HepG2 (cell line): ENCODE results near the gene MAPK4. TPM values are rescaled to one million over a fixed set of nuclear protein-coding genes. Genes with fewer than 3 reads are reported as not detected.

ENCODE experiments used
- ATAC-seq: fragments of 200-7000 bp; cut with Tn5 transposase; 3 replicates; pipeline ENCODE4 v1.9.1; 2020; ENCODE audit warnings: mild to moderate bottlenecking, moderate library complexity
- BruUV-seq: library from RNA; stranded (reverse); fragments of 400-500 nt; replicated peaks from 2 replicates; lab custom pipeline; 2021; lab: Mats Ljungman, UMichigan
- CTCF ChIA-PET: fragments of 300-600 bp; formaldehyde crosslinking; extraction: SDS; loops from one replicate; lab custom pipeline; 2021; ENCODE audit warnings: low total read pairs, inconsistent platforms, low intra/inter-chr PET ratio; lab: Yijun Ruan, JAX
- POLR2A ChIA-PET: fragments of 350-600 bp; sonication (Branson Sonifier 250); formaldehyde crosslinking; loops from one replicate; lab custom pipeline; 2020; ENCODE audit warnings: antibody characterized with exemption, inconsistent platforms; lab: Yijun Ruan, JAX
- DNase-seq: peaks from one replicate; pipeline ENCODE4 v3.0.0-alpha.2; 2015; ENCODE audit warnings: low spot score
- FAIRE-seq: peaks from 3 replicates; lab custom pipeline; 2011; peaks lifted over from hg19 to GRCh38; lab: Jason Lieb, UNC
- H2AFZ ChIP-seq: one replicate; pipeline ENCODE4 v1.6.1; 2011; ENCODE audit warnings: low read length, inconsistent platforms
- H3K27ac ChIP-seq: fragments of 300-600 bp; 3 replicates; pipeline ENCODE4 v1.8.0; 2011; ENCODE audit warnings: mixed run types, mild to moderate bottlenecking, mixed read lengths, low read length, inconsistent platforms; ENCODE audit not compliant: insufficient read depth; ENCODE audit errors: extremely low read length
- H3K27me3 ChIP-seq, 2 experiments: fragments of 200-600 bp in 1 of 2; 2 replicates in 1 of 2; 3 replicates in 1 of 2; pipeline versions ENCODE4 v1.6.0 to v1.8.0; 2011; ENCODE audit warnings: low read length in 2 of 2, mild to moderate bottlenecking in 2 of 2, moderate library complexity in 2 of 2, inconsistent platforms in 1 of 2; ENCODE audit not compliant: insufficient read depth in 2 of 2, control insufficient read depth in 1 of 2
- H3K36me3 ChIP-seq, 2 experiments: fragments of 200-600 bp in 1 of 2; replicated peaks in 1 of 2; 2 replicates in 1 of 2; 3 replicates in 1 of 2; pipeline versions ENCODE4 v1.5.1 to v1.8.0; 2011; ENCODE audit warnings: low read length in 2 of 2, inconsistent platforms in 1 of 2; ENCODE audit not compliant: insufficient read depth in 2 of 2, control insufficient read depth in 1 of 2
- H3K4me1 ChIP-seq: 2 replicates; pipeline ENCODE4 v1.5.1; 2012; ENCODE audit warnings: low read length, inconsistent platforms; ENCODE audit not compliant: insufficient read depth
- H3K4me2 ChIP-seq: 2 replicates; pipeline ENCODE4 v1.6.0; 2011; ENCODE audit warnings: low read depth, low read length, inconsistent platforms
- H3K4me3 ChIP-seq, 3 experiments: fragments of 200-600 bp in 1 of 3; sonication (generic), shearing (Covaris generic) in 1 of 3; replicated peaks in 1 of 3; 2 replicates each; pipeline ENCODE4 v1.5.1; 2011 to 2016; ENCODE audit warnings: low read length in 3 of 3, inconsistent platforms in 2 of 3, low read depth in 2 of 3, mild to moderate bottlenecking in 2 of 3, control low read depth in 1 of 3, mixed read lengths in 1 of 3; ENCODE audit not compliant: insufficient read depth in 1 of 3
- H3K79me2 ChIP-seq: one replicate; pipeline ENCODE4 v1.6.1; 2011; ENCODE audit warnings: low read length, inconsistent platforms; ENCODE audit not compliant: insufficient read depth
- H3K9ac ChIP-seq: 2 replicates; pipeline ENCODE4 v1.6.0; 2011; ENCODE audit warnings: mild to moderate bottlenecking, low read depth, low read length, inconsistent platforms; ENCODE audit not compliant: insufficient read depth
- H3K9me3 ChIP-seq: 2 replicates; pipeline ENCODE4 v1.5.1; 2012; ENCODE audit warnings: mild to moderate bottlenecking, low read length
- H4K20me1 ChIP-seq: 2 replicates; pipeline ENCODE4 v1.6.0; 2011; ENCODE audit warnings: inconsistent platforms, mild to moderate bottlenecking, low read length, moderate library complexity; ENCODE audit not compliant: insufficient read depth
- ARHGAP35 ChIP-seq: sonication (generic); formaldehyde crosslinking; IDR thresholded peaks from 2 replicates; pipeline ENCODE4 v1.9.0; 2022; ENCODE audit warnings: mild to moderate bottlenecking, inconsistent platforms, moderate library complexity, missing genetic modification reagents, borderline replicate concordance
- NPAS2 ChIP-seq: sonication (generic); formaldehyde crosslinking; IDR thresholded peaks from 2 replicates; pipeline ENCODE4 v1.8.0; 2022; ENCODE audit warnings: mild to moderate bottlenecking, missing genetic modification reagents, borderline replicate concordance
- PAXIP1 ChIP-seq: sonication (generic); formaldehyde crosslinking; conservative IDR thresholded peaks from 2 replicates; pipeline ENCODE4 v1.4.0; 2020; ENCODE audit warnings: mild to moderate bottlenecking, missing genetic modification reagents, moderate library complexity
- TEAD3 ChIP-seq: optimal IDR thresholded peaks from 2 replicates; pipeline ENCODE3; 2016; ENCODE audit warnings: borderline replicate concordance
- ZBTB26 ChIP-seq: IDR thresholded peaks from 2 replicates; pipeline ENCODE4 v1.6.1; 2016; ENCODE audit warnings: missing compliant biosample characterization, missing genetic modification reagents, borderline replicate concordance
- ZNF367 ChIP-seq: sonication (generic); formaldehyde crosslinking; IDR thresholded peaks from 2 replicates; pipeline ENCODE4 v1.4.0; 2020; ENCODE audit warnings: missing genetic modification reagents, borderline replicate concordance
- ZNF550 ChIP-seq: sonication (generic); formaldehyde crosslinking; IDR thresholded peaks from 2 replicates; pipeline ENCODE4 v1.4.0; 2020; ENCODE audit warnings: mild to moderate bottlenecking, missing genetic modification reagents, borderline replicate concordance
- ZNF672 ChIP-seq: sonication (generic); formaldehyde crosslinking; IDR thresholded peaks from 2 replicates; pipeline ENCODE4 v1.8.1; 2022; ENCODE audit warnings: missing genetic modification reagents
- ZNF691 ChIP-seq: sonication (generic); formaldehyde crosslinking; IDR thresholded peaks from 2 replicates; pipeline ENCODE4 v1.4.0; 2020; ENCODE audit warnings: missing genetic modification reagents, low read depth, mild to moderate bottlenecking, borderline replicate concordance
- WGBS: methylation state at CpG from one replicate; pipeline ENCODE4 v1.1.6; 2017; ENCODE audit warnings: low lambda C conversion rate; 5-methylcytosine and 5-hydroxymethylcytosine counted together
- in situ Hi-C: cut with HindIII; loops from 2 replicates; pipeline ENCODE4 v1.10.0; 2017; ENCODE audit warnings: low pct_unique_long_range_greater_than_20kb; ENCODE audit not compliant: extremely low pct_ligation_motif_present
- intact Hi-C: fragments of 100-400 bp; cut with micrococcal nuclease; formaldehyde crosslinking; loops from one replicate; pipeline ENCODE4 v1.10.0; 2022; ENCODE audit not compliant: unreplicated experiment
- polyA plus RNA-seq, 8 experiments: library from polyadenylated mRNA; depleted of rRNA in 3 of 8; stranded (reverse) in 7 of 8; unstranded in 1 of 8; fragments of >200 nt; fragmentation: Illumina TruSeq in 4 of 8; extraction: Trizol in 4 of 8; gene quantifications; 2 replicates each; pipeline versions ENCODE4 v1.2.1 to v1.2.3, GENCODE V29; 2011 to 2016; ENCODE audit warnings: low read depth in 4 of 8, missing spikeins in 1 of 8, mixed read lengths in 1 of 8; ENCODE audit not compliant: insufficient read depth in 1 of 8
- total RNA-seq, 5 experiments: library from RNA; depleted of rRNA; stranded (reverse); fragments of >200 nt; fragmentation: Illumina TruSeq; extraction: Trizol; gene quantifications; 2 replicates each; pipeline ENCODE4 v1.2.3, GENCODE V29; 2016; ENCODE audit warnings: low read depth in 1 of 5

Gene MAPK4
- total and polyA plus RNA-seq, 2 of the 13 experiments (the other 11 are each of a cell fraction or from before 2014, with no cell fraction given) = not detected

GRCh38 chr18:50751490-50751889 is 191.6 kb downstream of the MAPK4 start:
- in situ Hi-C loops = no loop called here

GRCh38 chr18:50751947-50752346 is 192.1 kb downstream of the MAPK4 start:
- H3K27me3 ChIP-seq = peaks cover 2 to 21% of the 10 kb centered on the region in 2 experiments; a peak in 2 of 5 replicates
- no peaks in the 10 kb centered on the region for H3K9me3 ChIP-seq
- in situ Hi-C loops (no loop called here), intact Hi-C loops (no loop called here)
- no TSS peak for BruUV-seq
- ChIA-PET POLR2A (no interaction called here), CTCF (no interaction called here)
- no peak overlapping the region for H2AFZ ChIP-seq
- no peak overlapping the region for H3K9ac ChIP-seq
- H3K4me1 ChIP-seq = no peaks in the 10 kb centered on the region
- H3K27ac ChIP-seq = no peak overlapping the region
- no peaks in the 10 kb centered on the region for H3K79me2 ChIP-seq
- ATAC-seq (no peak), FAIRE-seq (no peak), DNase-seq (no peak)
- WGBS = 13% methylated on average over 1 of the region's 1 CpG
- no peaks in the 10 kb centered on the region for H3K36me3 ChIP-seq
- no peak overlapping the region for H3K4me2 ChIP-seq
- no peaks in the 10 kb centered on the region for H4K20me1 ChIP-seq
- no peak overlapping the region for H3K4me3 ChIP-seq
- TF ChIP-seq ZNF550 (CRISPR knock-in tag) = no peak
- TF ChIP-seq ARHGAP35 (CRISPR knock-in tag) = no peak
- no peak for TF ChIP-seq PAXIP1 (CRISPR knock-in tag)
- no peak for TF ChIP-seq ZNF691 (CRISPR knock-in tag)
- no peak for TF ChIP-seq TEAD3 (CRISPR knock-in tag)
- no peak for TF ChIP-seq ZNF367 (CRISPR knock-in tag)
- TF ChIP-seq ZNF672 (CRISPR knock-in tag) = no peak
- no peak for TF ChIP-seq NPAS2 (CRISPR knock-in tag)

More at GRCh38 chr18:50751490-50751889, 191.6 kb downstream of the MAPK4 start:
- WGBS = 16% methylated on average over 4 of the region's 5 CpGs
- CTCF ChIA-PET = no interaction called here
- no peak for ATAC-seq
- no peak for DNase-seq
- H2AFZ ChIP-seq = no peak overlapping the region
- H3K9ac ChIP-seq = no peak overlapping the region
- no peak overlapping the region for H3K4me2 ChIP-seq
- no peaks in the 10 kb centered on the region for H3K4me1 ChIP-seq
- H4K20me1 ChIP-seq = no peaks in the 10 kb centered on the region
- intact Hi-C loops = no loop called here
- peaks cover 2 to 21% of the 10 kb centered on the region in 2 experiments; a peak in 2 of 5 replicates for H3K27me3 ChIP-seq
- no peaks in the 10 kb centered on the region for H3K36me3 ChIP-seq
- FAIRE-seq = no peak
- no peaks in the 10 kb centered on the region for H3K79me2 ChIP-seq
- no peak overlapping the region for H3K27ac ChIP-seq
- no peak for TF ChIP-seq ZBTB26 (CRISPR knock-in tag)
- TF ChIP-seq, all 625 proteins: peak for 0
- BruUV-seq = no TSS peak
- POLR2A ChIA-PET = no interaction called here
- Histone ChIP-seq H3K9me3 (no peaks in the 10 kb centered on the region), H3K4me3 (no peak overlapping the region)
